Measurements from ENCODE around the gene EBF3. TPM values are rescaled to one million over a fixed set of nuclear protein-coding genes. Genes with fewer than 3 reads are reported as not detected.

Gene EBF3
- total RNA-seq, 1 experiment from 2014 or later = 0.12 TPM

DNA sequence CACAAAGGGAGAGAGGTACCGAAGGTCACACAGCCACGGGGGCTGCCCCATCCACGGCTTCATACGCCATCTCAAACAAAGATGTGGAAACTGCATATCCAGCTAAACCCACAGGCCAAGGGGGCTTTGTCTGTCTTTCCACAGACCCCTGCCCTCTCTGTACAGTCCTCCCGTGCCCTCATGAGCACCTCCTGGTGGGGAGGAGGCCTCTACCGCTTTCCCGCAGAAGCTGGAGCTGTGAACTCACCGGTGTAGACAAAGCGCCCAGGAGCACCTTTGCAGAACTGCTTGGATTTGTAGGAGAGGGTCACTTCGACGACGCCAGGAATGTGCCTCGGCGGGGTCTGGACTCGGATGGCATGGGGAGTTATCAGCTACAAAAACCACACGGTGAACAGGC, 97.2 kb downstream of the EBF3 start:
- no peak overlapping the region for H3K9ac ChIP-seq (ENCODE audit: low read length)
- H3K27ac ChIP-seq (ENCODE audit: low read depth, low read length) = no peak overlapping the region
- intact Hi-C loops (cut with micrococcal nuclease) = no loop called here
- CTCF ChIA-PET = no interaction called here
- no peak overlapping the region for H3K4me2 ChIP-seq (ENCODE audit: low read length)
- TF ChIP-seq, protein P1, sequence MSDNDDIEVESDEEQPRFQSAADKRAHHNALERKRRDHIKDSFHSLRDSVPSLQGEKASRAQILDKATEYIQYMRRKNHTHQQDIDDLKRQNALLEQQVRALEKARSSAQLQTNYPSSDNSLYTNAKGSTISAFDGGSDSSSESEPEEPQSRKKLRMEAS (IDR thresholded peaks at IDR 0.05) = no peak
- TF ChIP-seq, protein P2, sequence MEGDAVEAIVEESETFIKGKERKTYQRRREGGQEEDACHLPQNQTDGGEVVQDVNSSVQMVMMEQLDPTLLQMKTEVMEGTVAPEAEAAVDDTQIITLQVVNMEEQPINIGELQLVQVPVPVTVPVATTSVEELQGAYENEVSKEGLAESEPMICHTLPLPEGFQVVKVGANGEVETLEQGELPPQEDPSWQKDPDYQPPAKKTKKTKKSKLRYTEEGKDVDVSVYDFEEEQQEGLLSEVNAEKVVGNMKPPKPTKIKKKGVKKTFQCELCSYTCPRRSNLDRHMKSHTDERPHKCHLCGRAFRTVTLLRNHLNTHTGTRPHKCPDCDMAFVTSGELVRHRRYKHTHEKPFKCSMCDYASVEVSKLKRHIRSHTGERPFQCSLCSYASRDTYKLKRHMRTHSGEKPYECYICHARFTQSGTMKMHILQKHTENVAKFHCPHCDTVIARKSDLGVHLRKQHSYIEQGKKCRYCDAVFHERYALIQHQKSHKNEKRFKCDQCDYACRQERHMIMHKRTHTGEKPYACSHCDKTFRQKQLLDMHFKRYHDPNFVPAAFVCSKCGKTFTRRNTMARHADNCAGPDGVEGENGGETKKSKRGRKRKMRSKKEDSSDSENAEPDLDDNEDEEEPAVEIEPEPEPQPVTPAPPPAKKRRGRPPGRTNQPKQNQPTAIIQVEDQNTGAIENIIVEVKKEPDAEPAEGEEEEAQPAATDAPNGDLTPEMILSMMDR (IDR thresholded peaks at IDR 0.05 in 2 of 3, conservative IDR thresholded peaks at IDR 0.05 in 1 of 3; ENCODE audit: borderline replicate concordance in 1 of 3, insufficient read depth in 1 of 3, low read depth in 2 of 3, low read length in 2 of 3) = no peak
- TF ChIP-seq CBX3 (IDR thresholded peaks at IDR 0.05; ENCODE audit: low read depth) (no peak), ZFX (IDR thresholded peaks at IDR 0.05) (no peak), EZH2phosphoT487 (IDR thresholded peaks at IDR 0.05; ENCODE audit: borderline replicate concordance) (no peak), SRF (IDR thresholded peaks at IDR 0.05; ENCODE audit: low read depth) (no peak)
- TF ChIP-seq, protein P3, sequence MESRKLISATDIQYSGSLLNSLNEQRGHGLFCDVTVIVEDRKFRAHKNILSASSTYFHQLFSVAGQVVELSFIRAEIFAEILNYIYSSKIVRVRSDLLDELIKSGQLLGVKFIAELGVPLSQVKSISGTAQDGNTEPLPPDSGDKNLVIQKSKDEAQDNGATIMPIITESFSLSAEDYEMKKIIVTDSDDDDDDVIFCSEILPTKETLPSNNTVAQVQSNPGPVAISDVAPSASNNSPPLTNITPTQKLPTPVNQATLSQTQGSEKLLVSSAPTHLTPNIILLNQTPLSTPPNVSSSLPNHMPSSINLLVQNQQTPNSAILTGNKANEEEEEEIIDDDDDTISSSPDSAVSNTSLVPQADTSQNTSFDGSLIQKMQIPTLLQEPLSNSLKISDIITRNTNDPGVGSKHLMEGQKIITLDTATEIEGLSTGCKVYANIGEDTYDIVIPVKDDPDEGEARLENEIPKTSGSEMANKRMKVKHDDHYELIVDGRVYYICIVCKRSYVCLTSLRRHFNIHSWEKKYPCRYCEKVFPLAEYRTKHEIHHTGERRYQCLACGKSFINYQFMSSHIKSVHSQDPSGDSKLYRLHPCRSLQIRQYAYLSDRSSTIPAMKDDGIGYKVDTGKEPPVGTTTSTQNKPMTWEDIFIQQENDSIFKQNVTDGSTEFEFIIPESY (IDR thresholded peaks at IDR 0.05; ENCODE audit: extremely low read depth, insufficient replicate concordance, low read length) = no peak
- no peaks in the 10 kb centered on the region for H3K9me2 ChIP-seq (ENCODE audit: insufficient read depth)
- H3K27me3 ChIP-seq (ENCODE audit: insufficient read depth, low read length) = no peaks in the 10 kb centered on the region
- RAD21 ChIA-PET (ENCODE audit: low non-redundant PET in 1 of 2, low total read pairs in 2 of 2, uncharacterized antibody in 2 of 2, unreplicated experiment in 2 of 2) = no interaction called here
- H3K4me1 ChIP-seq (ENCODE audit: control insufficient read depth in 1 of 2, insufficient read depth in 2 of 2, low read length in 2 of 2) = no peaks in the 10 kb centered on the region
- no peak for DNase-seq (ENCODE audit: low read depth, low spot score)
- H4K20me1 ChIP-seq (ENCODE audit: insufficient read depth) = no peaks in the 10 kb centered on the region
- no peaks in the 10 kb centered on the region for H3K9me3 ChIP-seq (ENCODE audit: control insufficient read depth in 1 of 2, insufficient read depth in 1 of 2, low read depth in 1 of 2, low read length in 2 of 2)
- POLR2A ChIA-PET = no interaction called here
- no peak overlapping the region for H3K4me3 ChIP-seq (replicated peaks in 1 of 2; ENCODE audit: low read depth in 1 of 2, low read length in 2 of 2)
- no peaks in the 10 kb centered on the region for H3K36me3 ChIP-seq (ENCODE audit: control insufficient read depth in 1 of 2, insufficient read depth in 2 of 2, low read length in 2 of 2)
- no TSS peak for BruUV-seq (replicated peaks)
- H2AFZ ChIP-seq (ENCODE audit: low read depth, low read length, poor library complexity, severe bottlenecking) = no peak overlapping the region
- no peaks in the 10 kb centered on the region for H3K79me2 ChIP-seq (ENCODE audit: insufficient read depth, low read length)
- no peak for ATAC-seq

All from HCT116 (cell line).